K562 (cell line): Measurements from ENCODE around the gene SAMD4A. TPM values are rescaled to one million over a fixed set of nuclear protein-coding genes. Genes with fewer than 3 reads are reported as not detected.

Experiments
- ATAC-seq: fragments of 200-7000 bp; cut with Tn5 transposase; 3 replicates; pipeline ENCODE4 v1.9.1; 2020; ENCODE audit warnings: moderate library complexity
- BruUV-seq: library from RNA; stranded (reverse); fragments of 400-500 nt; replicated peaks from 2 replicates; lab custom pipeline; 2021; lab: Mats Ljungman, UMichigan
- CTCF ChIA-PET: fragments of 300-600 bp; formaldehyde crosslinking; extraction: SDS; loops from one replicate; lab custom pipeline; 2021; ENCODE audit warnings: low intra/inter-chr PET ratio; lab: Yijun Ruan, JAX
- POLR2A ChIA-PET: fragments of 300-600, 350-650 bp; sonication (Branson Sonifier 250); formaldehyde crosslinking; extraction: SDS; loops from one replicate; lab custom pipeline; 2021; ENCODE audit warnings: antibody characterized with exemption, inconsistent platforms; lab: Yijun Ruan, JAX
- DNase-seq, 4 experiments: peaks; one replicate each; pipeline versions ENCODE4 v3.0.0 to v3.0.0-alpha.2; 2011 to 2018; ENCODE audit warnings: low spot score in 3 of 4, mixed read lengths in 3 of 4; ENCODE audit errors: extremely low read depth in 1 of 4
- FAIRE-seq: peaks from 2 replicates; lab custom pipeline; 2011; peaks lifted over from hg19 to GRCh38; lab: Jason Lieb, UNC
- H2AFZ ChIP-seq: 2 replicates; pipeline ENCODE4 v1.6.0; 2011; ENCODE audit warnings: low read depth, low read length, control low read depth, inconsistent platforms
- H3K27ac ChIP-seq: fragments of 200-600 bp; 3 replicates; pipeline ENCODE4 v1.8.0; 2011; ENCODE audit warnings: low read depth, mild to moderate bottlenecking, control low read depth, inconsistent platforms, low read length, moderate library complexity, mixed read lengths; ENCODE audit errors: extremely low read depth
- H3K27me3 ChIP-seq, 2 experiments: fragments of 300-600 bp in 1 of 2; 2 replicates in 1 of 2; 3 replicates in 1 of 2; pipeline versions ENCODE4 v1.6.0 to v1.8.0; 2011; ENCODE audit warnings: inconsistent platforms in 2 of 2, low read length in 2 of 2, mild to moderate bottlenecking in 1 of 2, mixed read lengths in 1 of 2, moderate library complexity in 1 of 2; ENCODE audit not compliant: control insufficient read depth in 2 of 2, insufficient read depth in 2 of 2
- H3K36me3 ChIP-seq: fragments of 300-600 bp; 3 replicates; pipeline ENCODE4 v1.8.0; 2011; ENCODE audit warnings: mild to moderate bottlenecking, low read length, inconsistent platforms; ENCODE audit not compliant: control insufficient read depth, insufficient read depth
- H3K4me1 ChIP-seq, 2 experiments: fragments of 200-600 bp in 1 of 2; replicated peaks in 1 of 2; 2 replicates in 1 of 2; 3 replicates in 1 of 2; pipeline versions ENCODE4 v1.5.1 to v1.8.0; 2011; ENCODE audit warnings: inconsistent platforms in 2 of 2, low read length in 2 of 2, mild to moderate bottlenecking in 1 of 2, mixed read lengths in 1 of 2, moderate library complexity in 1 of 2; ENCODE audit not compliant: control insufficient read depth in 2 of 2, insufficient read depth in 2 of 2
- H3K4me2 ChIP-seq: 2 replicates; pipeline ENCODE4 v1.6.1; 2011; ENCODE audit warnings: low read length, control low read depth, inconsistent platforms, mixed read lengths; ENCODE audit not compliant: insufficient read depth
- H3K4me3 ChIP-seq: fragments of 200-600 bp; sonication (generic), shearing (Covaris generic); 2 replicates; pipeline ENCODE4 v1.5.1; 2016; ENCODE audit warnings: control low read depth, inconsistent platforms
- H3K79me2 ChIP-seq: fragments of 200-600 bp; 3 replicates; pipeline ENCODE4 v1.8.0; 2011; ENCODE audit warnings: low read length, inconsistent platforms; ENCODE audit not compliant: control insufficient read depth, insufficient read depth
- H3K9ac ChIP-seq, 2 experiments: 2 replicates each; pipeline versions ENCODE4 v1.6.0 to v1.6.1; 2011; ENCODE audit warnings: low read depth in 2 of 2, low read length in 2 of 2, control low read depth in 1 of 2, inconsistent platforms in 1 of 2, mild to moderate bottlenecking in 1 of 2, mixed read lengths in 1 of 2; ENCODE audit not compliant: insufficient read depth in 1 of 2
- H3K9me1 ChIP-seq: one replicate; pipeline ENCODE4 v1.6.0; 2011; ENCODE audit warnings: inconsistent platforms, mild to moderate bottlenecking, low read length, moderate library complexity; ENCODE audit not compliant: control insufficient read depth, insufficient read depth
- H3K9me3 ChIP-seq: replicated peaks from 2 replicates; pipeline ENCODE4 v1.5.1; 2011; ENCODE audit warnings: low read depth, low read length, inconsistent platforms; ENCODE audit not compliant: control insufficient read depth, insufficient read depth
- H4K20me1 ChIP-seq: replicated peaks from 2 replicates; pipeline ENCODE4 v1.6.1; 2011; ENCODE audit warnings: low read length, inconsistent platforms, mixed read lengths; ENCODE audit not compliant: control insufficient read depth, insufficient read depth
- CBX5 ChIP-seq: IDR thresholded peaks from 2 replicates; pipeline ENCODE4 v1.6.1; 2014; ENCODE audit warnings: low read depth, borderline replicate concordance
- CEBPG ChIP-seq, 3 experiments: fragments of 200-800 bp in 1 of 3; sonication (Bioruptor generic) in 1 of 3; sonication (generic) in 1 of 3; formaldehyde crosslinking in 1 of 3; IDR thresholded peaks in 2 of 3; conservative IDR thresholded peaks in 1 of 3; 2 replicates each; pipeline versions ENCODE4 v1.6.1 to v1.8.0; 2016 to 2022; ENCODE audit warnings: missing compliant biosample characterization in 2 of 3, missing genetic modification characterization in 2 of 3, mild to moderate bottlenecking in 1 of 3, missing genetic modification reagents in 1 of 3
- NFRKB ChIP-seq: fragments of 450-650 bp; IDR thresholded peaks from 2 replicates; pipeline ENCODE4 v1.6.1; 2016; ENCODE audit warnings: low read depth
- NR4A1 ChIP-seq, 2 experiments: fragments of 250-450 bp in 1 of 2; fragments of 450-650 bp in 1 of 2; sonication (Bioruptor Pico) in 1 of 2; IDR thresholded peaks; 2 replicates each; pipeline versions ENCODE4 v1.4.0 to v1.6.1; 2016 to 2020; ENCODE audit warnings: mild to moderate bottlenecking in 2 of 2, missing compliant biosample characterization in 1 of 2, missing genetic modification characterization in 1 of 2, moderate library complexity in 1 of 2
- NRF1 ChIP-seq, 2 experiments: fragments of 450-650 bp; IDR thresholded peaks in 1 of 2; conservative IDR thresholded peaks in 1 of 2; 2 replicates each; pipeline ENCODE4 v1.6.1; 2014; ENCODE audit warnings: mild to moderate bottlenecking in 2 of 2
- POU5F1 ChIP-seq: fragments of 150-350 bp; IDR thresholded peaks from 2 replicates; pipeline ENCODE4 v1.6.1; 2014; ENCODE audit warnings: borderline replicate concordance, low read length, low read depth, mild to moderate bottlenecking; ENCODE audit not compliant: partially characterized antibody
- RBFOX2 ChIP-seq: fragments of 200-400 bp; formaldehyde crosslinking; IDR thresholded peaks from 2 replicates; pipeline ENCODE4 v1.6.1; 2017; ENCODE audit warnings: low read depth, mild to moderate bottlenecking, low read length, moderate library complexity
- SNRNP70 ChIP-seq: fragments of 200-400 bp; formaldehyde crosslinking; optimal IDR thresholded peaks from 2 replicates; pipeline ENCODE3; 2017; ENCODE audit warnings: low read depth, low read length
- SP2 ChIP-seq: IDR thresholded peaks from 2 replicates; pipeline ENCODE4 v1.6.1; 2011; ENCODE audit warnings: mild to moderate bottlenecking, low read depth, low read length, moderate library complexity; ENCODE audit not compliant: poor library complexity, severe bottlenecking; ENCODE audit errors: extremely low read depth
- ZNF75A ChIP-seq: fragments of 450-650 bp; formaldehyde crosslinking; IDR thresholded peaks from 2 replicates; pipeline ENCODE4 v1.4.0; 2020; ENCODE audit warnings: mild to moderate bottlenecking
- WGBS: fragments of 100-300 bp; shearing (Covaris generic); methylation state at CpG from one replicate; pipeline ENCODE4 v1.1.6; 2016; ENCODE audit warnings: low coverage, mixed read lengths; ENCODE audit not compliant: insufficient coverage; ENCODE audit errors: missing lambda C conversion rate; 5-methylcytosine and 5-hydroxymethylcytosine counted together
- in situ Hi-C: fragments of 300-500 bp; cut with MboI; formaldehyde crosslinking; loops from 4 replicates; pipeline ENCODE4 v1.15.0; 2018; ENCODE audit warnings: inconsistent platforms, mixed read lengths
- intact Hi-C: fragments of 100-400 bp; cut with micrococcal nuclease; formaldehyde crosslinking; loops from 2 replicates; pipeline ENCODE4 v1.14.2; 2022
- polyA plus RNA-seq, 8 experiments: library from polyadenylated mRNA; depleted of rRNA in 4 of 8; stranded (reverse) in 5 of 8; unstranded in 3 of 8; fragments of >200 nt; fragmentation: Nextera tagmentation in 2 of 8; fragmentation: Illumina TruSeq in 1 of 8; extraction: Ambion mirVana in 2 of 8; extraction: Trizol in 1 of 8; gene quantifications; 2 replicates each; pipeline versions ENCODE4 v1.2.1 to v1.2.3, GENCODE V29; 2011 to 2014; ENCODE audit warnings: inconsistent platforms in 1 of 8, missing spikeins in 1 of 8
- total RNA-seq, 7 experiments: library from RNA; depleted of rRNA in 6 of 7; stranded (reverse); fragments of >200 nt in 6 of 7; fragmentation: Illumina TruSeq in 2 of 7; extraction: Trizol in 2 of 7; gene quantifications; 2 replicates each; pipeline versions ENCODE4 v1.2.1 to v1.2.3, GENCODE V29; 2011 to 2021; ENCODE audit warnings: low replicate concordance in 1 of 7
- TF ChIP-seq, protein P1 (sequence below): fragments of 250-450 bp; sonication (Bioruptor Pico); IDR thresholded peaks from 2 replicates; pipeline ENCODE4 v1.8.0; 2021; ENCODE audit warnings: borderline replicate concordance, mild to moderate bottlenecking, moderate library complexity; ENCODE audit not compliant: poor library complexity, severe bottlenecking
- TF ChIP-seq, protein P2 (sequence below): fragments of 450-650 bp; IDR thresholded peaks from 2 replicates; pipeline ENCODE4 v1.7.1; 2018; ENCODE audit warnings: mild to moderate bottlenecking, low read depth; ENCODE audit not compliant: partially characterized antibody
- TF ChIP-seq, protein P3 (sequence below): fragments of 450-650 bp; IDR thresholded peaks from 2 replicates; pipeline ENCODE4 v1.6.1; 2016; ENCODE audit warnings: missing biosample characterization, missing genetic modification characterization

Gene SAMD4A
- total and polyA plus RNA-seq, 9 of the 15 experiments (the other 6 are each of a cell fraction or from before 2014, with no cell fraction given), result 0.66 to 6.8 (median 3.3) TPM

DNA sequence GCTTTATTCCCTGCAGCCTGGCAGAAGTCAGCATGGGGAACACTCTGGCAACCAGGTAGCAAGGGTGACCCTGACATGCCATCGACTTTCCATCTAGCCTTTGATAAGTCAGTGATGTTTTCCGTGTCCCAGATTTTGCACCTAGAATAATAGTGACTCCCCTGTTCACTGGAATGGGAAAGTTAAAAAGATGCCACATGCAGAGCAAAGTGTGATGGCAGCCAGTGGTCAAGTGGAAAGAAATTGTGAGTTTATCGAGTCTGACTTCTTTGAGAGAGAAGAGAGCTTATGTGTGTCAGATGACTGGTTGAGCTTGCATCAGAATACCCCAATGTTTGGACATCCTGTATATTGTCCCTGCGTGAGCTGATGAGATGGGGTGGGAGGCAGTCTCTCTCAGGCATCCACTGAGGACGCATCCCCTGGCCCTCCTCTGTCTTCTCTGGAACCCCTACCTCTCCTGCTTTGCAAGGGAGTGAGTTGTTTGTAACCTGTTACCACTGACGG is 187.2 kb downstream of the SAMD4A start:
- no peaks in the 10 kb centered on the region for H4K20me1 ChIP-seq
- H3K79me2 ChIP-seq, result peaks cover 25% of the 10 kb centered on the region
- FAIRE-seq (peak; percentile 29), DNase-seq (no peak), ATAC-seq (peak; percentile 61)
- BruUV-seq, result TSS peak; percentile 88
- 0 out of 2 replicates have a peak overlapping the region, but pooled peaks have one; percentile 26 for H3K4me3 ChIP-seq
- peaks cover 9% of the 10 kb centered on the region; the same call in 2 of the 3 replicates for H3K36me3 ChIP-seq
- H3K4me2 ChIP-seq, result peak overlapping the region; percentile 86
- peaks cover 14 to 49% of the 10 kb centered on the region in 2 experiments for H3K4me1 ChIP-seq
- peak overlapping the region; percentile 70; the same call in 1 of the 2 replicates for H2AFZ ChIP-seq
- H3K27ac ChIP-seq, result peak overlapping the region; percentile 97
- no peaks in the 10 kb centered on the region for H3K9me3 ChIP-seq
- H3K27me3 ChIP-seq, result no peaks in the 10 kb centered on the region
- in situ Hi-C loops (no loop called here), intact Hi-C loops (loop anchor here (1.0 to 2.0 kb wide), 2 partner anchors 19 to 25 kb away; no protein-coding TSS in a partner anchor)
- CTCF ChIA-PET, result no interaction called here
- 5% methylated on average over 5 of the region's 6 CpGs for WGBS
- POLR2A ChIA-PET, result interaction anchor here (0.6 to 1.7 kb wide), 9 partner anchors 10 to 1574 kb away, joined by 3 to 16 read pairs (median 5); no protein-coding TSS in a partner anchor
- peaks cover 3% of the 10 kb centered on the region for H3K9me1 ChIP-seq
- peak overlapping the region; percentile 3 to 78; a peak in 3 of 4 replicates for H3K9ac ChIP-seq
- TF ChIP-seq NFRKB, result peak; percentile 77; the same call in 1 of the 2 replicates
- peak; percentile 89 for TF ChIP-seq CEBPG (CRISPR knock-in tag; IDR thresholded peaks at IDR 0.05)
- TF ChIP-seq CEBPG (tag; conservative IDR thresholded peaks at IDR 0.05 in 1 of 2, IDR thresholded peaks at IDR 0.05 in 1 of 2), result peak in 1 of 2 experiments; percentile 47; a peak in 2 of 4 replicates
- no peak for TF ChIP-seq SP2
- TF ChIP-seq POU5F1, result no peak
- TF ChIP-seq NRF1 (conservative IDR thresholded peaks at IDR 0.05 in 1 of 2, IDR thresholded peaks at IDR 0.05 in 1 of 2), result 0 out of 4 replicates have a peak, but pooled peaks of 1 of the 2 experiments have one; percentile 15
- TF ChIP-seq ZNF75A (CRISPR knock-in tag), result no peak
- TF ChIP-seq, protein P1, sequence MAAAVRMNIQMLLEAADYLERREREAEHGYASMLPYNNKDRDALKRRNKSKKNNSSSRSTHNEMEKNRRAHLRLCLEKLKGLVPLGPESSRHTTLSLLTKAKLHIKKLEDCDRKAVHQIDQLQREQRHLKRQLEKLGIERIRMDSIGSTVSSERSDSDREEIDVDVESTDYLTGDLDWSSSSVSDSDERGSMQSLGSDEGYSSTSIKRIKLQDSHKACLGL, result no peak
- TF ChIP-seq, protein P2, sequence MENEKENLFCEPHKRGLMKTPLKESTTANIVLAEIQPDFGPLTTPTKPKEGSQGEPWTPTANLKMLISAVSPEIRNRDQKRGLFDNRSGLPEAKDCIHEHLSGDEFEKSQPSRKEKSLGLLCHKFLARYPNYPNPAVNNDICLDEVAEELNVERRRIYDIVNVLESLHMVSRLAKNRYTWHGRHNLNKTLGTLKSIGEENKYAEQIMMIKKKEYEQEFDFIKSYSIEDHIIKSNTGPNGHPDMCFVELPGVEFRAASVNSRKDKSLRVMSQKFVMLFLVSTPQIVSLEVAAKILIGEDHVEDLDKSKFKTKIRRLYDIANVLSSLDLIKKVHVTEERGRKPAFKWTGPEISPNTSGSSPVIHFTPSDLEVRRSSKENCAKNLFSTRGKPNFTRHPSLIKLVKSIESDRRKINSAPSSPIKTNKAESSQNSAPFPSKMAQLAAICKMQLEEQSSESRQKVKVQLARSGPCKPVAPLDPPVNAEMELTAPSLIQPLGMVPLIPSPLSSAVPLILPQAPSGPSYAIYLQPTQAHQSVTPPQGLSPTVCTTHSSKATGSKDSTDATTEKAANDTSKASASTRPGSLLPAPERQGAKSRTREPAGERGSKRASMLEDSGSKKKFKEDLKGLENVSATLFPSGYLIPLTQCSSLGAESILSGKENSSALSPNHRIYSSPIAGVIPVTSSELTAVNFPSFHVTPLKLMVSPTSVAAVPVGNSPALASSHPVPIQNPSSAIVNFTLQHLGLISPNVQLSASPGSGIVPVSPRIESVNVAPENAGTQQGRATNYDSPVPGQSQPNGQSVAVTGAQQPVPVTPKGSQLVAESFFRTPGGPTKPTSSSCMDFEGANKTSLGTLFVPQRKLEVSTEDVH, result no peak
- TF ChIP-seq, protein P3, sequence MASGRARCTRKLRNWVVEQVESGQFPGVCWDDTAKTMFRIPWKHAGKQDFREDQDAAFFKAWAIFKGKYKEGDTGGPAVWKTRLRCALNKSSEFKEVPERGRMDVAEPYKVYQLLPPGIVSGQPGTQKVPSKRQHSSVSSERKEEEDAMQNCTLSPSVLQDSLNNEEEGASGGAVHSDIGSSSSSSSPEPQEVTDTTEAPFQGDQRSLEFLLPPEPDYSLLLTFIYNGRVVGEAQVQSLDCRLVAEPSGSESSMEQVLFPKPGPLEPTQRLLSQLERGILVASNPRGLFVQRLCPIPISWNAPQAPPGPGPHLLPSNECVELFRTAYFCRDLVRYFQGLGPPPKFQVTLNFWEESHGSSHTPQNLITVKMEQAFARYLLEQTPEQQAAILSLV, result peak; percentile 65; the same call in 1 of the 2 replicates
- TF ChIP-seq RBFOX2, result 0 out of 2 replicates have a peak, but pooled peaks have one; percentile 37
- peak; percentile 20; the same call in 1 of the 2 replicates for TF ChIP-seq NR4A1 (CRISPR knock-in tag; IDR thresholded peaks at IDR 0.05)
- no peak for TF ChIP-seq NR4A1 (tag; IDR thresholded peaks at IDR 0.05)
- TF ChIP-seq SNRNP70, result no peak
- no peak for TF ChIP-seq CBX5
